Progenitor cell of endocrine pancreas (in vitro differentiated cells): ENCODE measurements around the gene SDC3. TPM values are rescaled to one million over a fixed set of nuclear protein-coding genes. Genes with fewer than 3 reads are reported as not detected.
A peak's percentile ranks its signal among the peaks of the same experiment; 100 is the strongest.

Experiments used
- DNase-seq: peaks from one replicate; pipeline ENCODE4 v3.0.0; 2021; ENCODE audit warnings: low spot score; ENCODE audit not compliant: unreplicated experiment
- H3K27ac Mint-ChIP-seq: 2 replicates; pipeline ENCODE4 v1.8.0; 2021; ENCODE audit warnings: mild to moderate bottlenecking, moderate library complexity, mixed read lengths
- H3K27me3 Mint-ChIP-seq: 2 replicates; pipeline ENCODE4 v1.8.0; 2021; ENCODE audit warnings: mixed read lengths
- H3K36me3 Mint-ChIP-seq: 2 replicates; pipeline ENCODE4 v1.8.0; 2022; ENCODE audit warnings: mixed read lengths; ENCODE audit not compliant: insufficient read depth
- H3K4me1 Mint-ChIP-seq: 2 replicates; pipeline ENCODE4 v1.8.0; 2021; ENCODE audit warnings: low read depth, mixed read lengths
- H3K4me3 Mint-ChIP-seq: 2 replicates; pipeline ENCODE4 v1.8.0; 2021; ENCODE audit warnings: low read depth, mild to moderate bottlenecking, moderate library complexity, mixed read lengths
- H3K9me3 Mint-ChIP-seq: 2 replicates; pipeline ENCODE4 v1.8.0; 2021; ENCODE audit warnings: low read depth, mixed read lengths
- CTCF ChIP-seq: fragments of 200-600 bp; sonication (generic); IDR thresholded peaks from one replicate; pipeline ENCODE4 v1.5.0; 2021; ENCODE audit warnings: antibody characterized with exemption, mild to moderate bottlenecking; ENCODE audit not compliant: unreplicated experiment
- total RNA-seq: library from RNA; stranded (reverse); gene quantifications from 2 replicates; pipeline ENCODE4 v1.2.1, GENCODE V29; 2021

SDC3 gene
- total RNA-seq, 1 donor from 2014 or later, result 33.7 TPM

- DNase-seq, result no peak
- H3K4me3 Mint-ChIP-seq, result no peak overlapping the region
- no peaks in the 10 kb centered on the region for H3K36me3 Mint-ChIP-seq
- TF ChIP-seq CTCF, result no peak
- H3K27ac Mint-ChIP-seq, result no peak overlapping the region
- H3K9me3 Mint-ChIP-seq, result no peaks in the 10 kb centered on the region
- H3K27me3 Mint-ChIP-seq, result peaks cover 16% of the 10 kb centered on the region
- H3K4me1 Mint-ChIP-seq, result peaks cover 19% of the 10 kb centered on the region
These were observed 63.9 kb downstream of the SDC3 start for GRCh38 chr1:30844631-30845030.

GRCh38 chr1:30842697-30843354, 65.7 kb downstream of the SDC3 start:
- TF ChIP-seq CTCF, result no peak

GRCh38 chr1:30840904-30841598, 67.5 kb downstream of the SDC3 start:
- H3K36me3 Mint-ChIP-seq, result no peaks in the 10 kb centered on the region
- no peak overlapping the region for H3K4me3 Mint-ChIP-seq
- H3K9me3 Mint-ChIP-seq, result no peaks in the 10 kb centered on the region
- peaks cover 15% of the 10 kb centered on the region for H3K27me3 Mint-ChIP-seq
- no peak for TF ChIP-seq CTCF
- H3K27ac Mint-ChIP-seq, result no peak overlapping the region
- DNase-seq, result no peak
- H3K4me1 Mint-ChIP-seq, result peaks cover 26% of the 10 kb centered on the region

More at GRCh38 chr1:30842697-30843354, 65.7 kb downstream of the SDC3 start:
- no peaks in the 10 kb centered on the region for H3K36me3 Mint-ChIP-seq
- peaks cover 19% of the 10 kb centered on the region for H3K4me1 Mint-ChIP-seq
- no peak overlapping the region for H3K27ac Mint-ChIP-seq
- peaks cover 16% of the 10 kb centered on the region for H3K27me3 Mint-ChIP-seq
- no peaks in the 10 kb centered on the region for H3K9me3 Mint-ChIP-seq
- DNase-seq, result no peak
- H3K4me3 Mint-ChIP-seq, result no peak overlapping the region

GRCh38 chr1:30839827-30840359, 68.7 kb downstream of the SDC3 start:
- Mint-ChIP-seq H3K4me3 (no peak overlapping the region), H3K4me1 (peaks cover 26% of the 10 kb centered on the region), H3K36me3 (no peaks in the 10 kb centered on the region), H3K27me3 (peaks cover 6% of the 10 kb centered on the region), H3K9me3 (no peaks in the 10 kb centered on the region), H3K27ac (peak overlapping the region; percentile 70)
- DNase-seq, result no peak
- no peak for TF ChIP-seq CTCF

- no peak for TF ChIP-seq CTCF
These were observed 69.6 kb downstream of the SDC3 start for GRCh38 chr1:30838996-30839395.

More at GRCh38 chr1:30838996-30839395, 69.6 kb downstream of the SDC3 start:
- Mint-ChIP-seq H3K4me1 (peaks cover 27% of the 10 kb centered on the region), H3K27ac (no peak overlapping the region), H3K36me3 (no peaks in the 10 kb centered on the region), H3K4me3 (no peak overlapping the region), H3K9me3 (no peaks in the 10 kb centered on the region), H3K27me3 (no peaks in the 10 kb centered on the region)
- DNase-seq, result no peak
